Lower lobe of right lung (tissue), 2 donors: ENCODE results near the gene STXBP5L. TPM values are rescaled to one million over a fixed set of nuclear protein-coding genes. Genes with fewer than 3 reads are reported as not detected.

Experiments
- ATAC-seq, 2 donors: fragments of 200-7000 bp; cut with Tn5 transposase; one replicate each; pipeline ENCODE4 v1.9.1; 2020 to 2022; ENCODE audit warnings: mild to moderate bottlenecking in 2 of 2, moderate library complexity in 2 of 2
- DNase-seq: peaks from one replicate; pipeline ENCODE4 v3.0.0-alpha.2; 2020
- H3K27ac ChIP-seq: fragments of 200-600 bp; one replicate; pipeline ENCODE4 v1.8.0; 2022
- H3K27me3 ChIP-seq: fragments of 200-600 bp; one replicate; pipeline ENCODE4 v1.8.0; 2022; ENCODE audit warnings: low read depth
- H3K36me3 ChIP-seq: fragments of 200-600 bp; one replicate; pipeline ENCODE4 v1.8.0; 2022; ENCODE audit warnings: mild to moderate bottlenecking
- H3K4me1 ChIP-seq: fragments of 200-600 bp; one replicate; pipeline ENCODE4 v1.8.0; 2022
- H3K4me3 ChIP-seq: fragments of 200-600 bp; one replicate; pipeline ENCODE4 v1.8.0; 2022; ENCODE audit warnings: mild to moderate bottlenecking
- H3K9me3 ChIP-seq: fragments of 200-600 bp; one replicate; pipeline ENCODE4 v1.8.0; 2022
- CTCF ChIP-seq: fragments of 200-600 bp; IDR thresholded peaks from one replicate; pipeline ENCODE4 v1.8.0; 2022; ENCODE audit warnings: antibody characterized with exemption, mild to moderate bottlenecking
- intact Hi-C: fragments of 100-400 bp; cut with DNase I; formaldehyde crosslinking; loops from one replicate; pipeline ENCODE4 v1.11.0; 2022
- total RNA-seq: library from RNA; stranded (reverse); fragmentation: NEBNext Ultra II Directional; extraction: Animal tissue kit (Norgen Biotek cat#: 25700); gene quantifications from one replicate; pipeline ENCODE4 v1.2.1, GENCODE V29; 2021
- donor health status: DM: no; HTN: yes; CAD: no; lungs with severe emphysema.

The STXBP5L gene
- total RNA-seq, 1 donor from 2014 or later = not detected

GRCh38 chr3:120956143-120956542, 48.1 kb downstream of the STXBP5L start:
- Histone ChIP-seq H3K27ac (no peak overlapping the region), H3K36me3 (no peaks in the 10 kb centered on the region), H3K9me3 (peaks cover 2% of the 10 kb centered on the region), H3K4me3 (no peak overlapping the region), H3K27me3 (no peaks in the 10 kb centered on the region), H3K4me1 (no peaks in the 10 kb centered on the region)
- no peak for TF ChIP-seq CTCF
- no peak for DNase-seq
- intact Hi-C loops = no loop called here
- no peak for ATAC-seq

GRCh38 chr3:120982608-120983320, 74.8 kb downstream of the STXBP5L start:
- intact Hi-C loops = no loop called here
- no peaks in the 10 kb centered on the region for H3K27me3 ChIP-seq
- H3K4me1 ChIP-seq = no peaks in the 10 kb centered on the region
- no peak overlapping the region for H3K4me3 ChIP-seq
- no peaks in the 10 kb centered on the region for H3K36me3 ChIP-seq
- no peak for DNase-seq
- ATAC-seq = peak; percentile 24 to 51
- H3K9me3 ChIP-seq = peaks cover 3% of the 10 kb centered on the region
- no peak overlapping the region for H3K27ac ChIP-seq
- no peak for TF ChIP-seq CTCF

GRCh38 chr3:120983321-120983665, 75.3 kb downstream of the STXBP5L start:
- Histone ChIP-seq H3K36me3 (no peaks in the 10 kb centered on the region), H3K27me3 (no peaks in the 10 kb centered on the region), H3K4me3 (no peak overlapping the region), H3K9me3 (peaks cover 3% of the 10 kb centered on the region), H3K27ac (no peak overlapping the region), H3K4me1 (no peaks in the 10 kb centered on the region)
- no peak for TF ChIP-seq CTCF
- ATAC-seq (no peak), DNase-seq (no peak)
- intact Hi-C loops = no loop called here

GRCh38 chr3:120983841-120984240, 75.8 kb downstream of the STXBP5L start:
- H3K9me3 ChIP-seq = peaks cover 3% of the 10 kb centered on the region
- TF ChIP-seq CTCF = no peak

GRCh38 chr3:120985242-120985641, 77.2 kb downstream of the STXBP5L start:
- no peak overlapping the region for H3K27ac ChIP-seq
- ATAC-seq (no peak), DNase-seq (no peak)
- intact Hi-C loops = no loop called here
- H3K9me3 ChIP-seq = peaks cover 3% of the 10 kb centered on the region
- no peaks in the 10 kb centered on the region for H3K36me3 ChIP-seq
- TF ChIP-seq CTCF = no peak
- no peaks in the 10 kb centered on the region for H3K4me1 ChIP-seq
- no peaks in the 10 kb centered on the region for H3K27me3 ChIP-seq
- H3K4me3 ChIP-seq = no peak overlapping the region

More at GRCh38 chr3:120983841-120984240, 75.8 kb downstream of the STXBP5L start:
- H3K4me1 ChIP-seq = no peaks in the 10 kb centered on the region
- intact Hi-C loops = no loop called here
- no peak overlapping the region for H3K27ac ChIP-seq
- DNase-seq (no peak), ATAC-seq (no peak)
- no peaks in the 10 kb centered on the region for H3K36me3 ChIP-seq
- no peaks in the 10 kb centered on the region for H3K27me3 ChIP-seq
- no peak overlapping the region for H3K4me3 ChIP-seq
